ENCODE data around the gene LMBR1.

LMBR1 gene

DNA sequence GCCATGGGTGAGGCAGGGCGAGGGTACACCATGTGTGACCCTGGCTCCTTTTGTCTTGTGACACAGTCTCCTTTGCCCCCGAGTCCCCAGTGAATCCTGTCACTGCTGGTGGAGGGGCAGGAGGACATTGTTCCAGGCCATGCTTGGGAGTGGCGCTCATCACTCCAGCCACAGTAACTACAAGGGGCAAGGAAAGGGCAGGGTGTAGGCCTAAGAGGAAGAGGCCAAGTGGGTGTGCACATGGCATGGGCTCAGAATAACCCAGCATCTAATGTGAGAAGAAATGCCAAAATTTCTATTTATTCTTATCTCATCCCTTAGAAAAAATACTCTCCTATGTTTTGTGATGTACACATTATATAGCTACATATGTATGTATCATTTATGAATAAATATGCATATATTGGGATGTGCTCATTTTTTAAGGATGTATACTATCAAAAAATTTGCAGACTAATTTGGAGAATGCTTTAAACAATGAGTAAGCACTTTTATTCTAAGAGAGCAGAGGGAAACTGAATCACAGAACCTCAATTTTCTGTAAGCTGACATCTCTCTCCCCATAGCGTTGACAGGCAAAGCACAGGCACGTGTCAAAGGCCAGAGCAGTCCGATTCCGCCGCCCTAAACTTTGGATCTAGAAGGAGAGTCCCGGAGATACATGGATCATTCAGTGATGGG is 215.5 kb downstream of the LMBR1 start:
- Histone ChIP-seq H3K36me3 (ENCODE audit: insufficient read depth, low read length) (peaks cover 7% of the 10 kb centered on the region), H3K27me3 (ENCODE audit: control insufficient read depth in 1 of 2, insufficient read depth in 2 of 2, low read length in 2 of 2) (no peaks in the 10 kb centered on the region), H3K27ac (ENCODE audit: low read depth, low read length) (no peak overlapping the region), H3K9ac (ENCODE audit: low read length) (no peak overlapping the region), H3K4me3 (ENCODE audit: low read depth in 1 of 2, low read length in 2 of 2) (no peak overlapping the region), H3K4me1 (ENCODE audit: insufficient read depth, low read length) (no peaks in the 10 kb centered on the region), H3K9me3 (ENCODE audit: low read length) (no peaks in the 10 kb centered on the region)

GRCh38 chr7:156676263-156676662 is 216.7 kb downstream of the LMBR1 start:
- no peak overlapping the region for H3K4me3 ChIP-seq (ENCODE audit: low read depth in 1 of 2, low read length in 2 of 2)
- H3K36me3 ChIP-seq (ENCODE audit: insufficient read depth, low read length), result peaks cover 7% of the 10 kb centered on the region
- H3K4me1 ChIP-seq (ENCODE audit: insufficient read depth, low read length), result no peaks in the 10 kb centered on the region
- no peak overlapping the region for H3K9ac ChIP-seq (ENCODE audit: low read length)
- H3K27me3 ChIP-seq (ENCODE audit: control insufficient read depth in 1 of 2, insufficient read depth in 2 of 2, low read length in 2 of 2), result no peaks in the 10 kb centered on the region
- no peak overlapping the region for H3K27ac ChIP-seq (ENCODE audit: low read depth, low read length)
- H3K9me3 ChIP-seq (ENCODE audit: low read length), result no peaks in the 10 kb centered on the region

DNA sequence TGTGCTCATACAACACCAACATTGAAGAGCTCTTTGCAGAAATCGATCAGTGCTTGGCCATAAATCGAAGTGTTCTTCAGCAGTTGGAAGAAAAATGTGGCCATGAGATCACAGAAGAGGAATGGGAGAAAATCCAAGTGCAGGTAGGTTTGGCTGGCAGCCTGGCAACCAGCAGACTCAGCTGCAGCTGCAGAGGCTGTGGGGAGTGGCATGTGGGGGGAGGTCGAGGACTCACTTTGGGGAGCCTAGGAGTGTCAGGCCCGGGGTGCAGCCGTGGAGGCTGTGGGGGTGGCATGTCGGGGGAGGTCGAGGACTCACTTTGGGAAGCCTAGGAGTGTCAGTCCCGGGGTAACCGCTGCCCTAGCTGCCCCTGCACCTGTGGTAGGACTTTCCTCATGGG is 217.3 kb downstream of the LMBR1 start:
- no peaks in the 10 kb centered on the region for H3K4me1 ChIP-seq (ENCODE audit: insufficient read depth, low read length)
- H3K9me3 ChIP-seq (ENCODE audit: low read length), result no peaks in the 10 kb centered on the region
- no peak overlapping the region for H3K9ac ChIP-seq (ENCODE audit: low read length)
- no peaks in the 10 kb centered on the region for H3K27me3 ChIP-seq (ENCODE audit: control insufficient read depth in 1 of 2, insufficient read depth in 2 of 2, low read length in 2 of 2)
- no peak overlapping the region for H3K4me3 ChIP-seq (ENCODE audit: low read depth in 1 of 2, low read length in 2 of 2)
- H3K36me3 ChIP-seq (ENCODE audit: insufficient read depth, low read length), result peaks cover 7% of the 10 kb centered on the region
- no peak overlapping the region for H3K27ac ChIP-seq (ENCODE audit: low read depth, low read length)

- Histone ChIP-seq H3K27ac (ENCODE audit: low read depth, low read length) (no peak overlapping the region), H3K4me3 (ENCODE audit: low read depth in 1 of 2, low read length in 2 of 2) (no peak overlapping the region), H3K4me1 (ENCODE audit: insufficient read depth, low read length) (no peaks in the 10 kb centered on the region), H3K27me3 (ENCODE audit: control insufficient read depth in 1 of 2, insufficient read depth in 2 of 2, low read length in 2 of 2) (no peaks in the 10 kb centered on the region), H3K9me3 (ENCODE audit: low read length) (no peaks in the 10 kb centered on the region), H3K9ac (ENCODE audit: low read length) (no peak overlapping the region), H3K36me3 (ENCODE audit: insufficient read depth, low read length) (peaks cover 4% of the 10 kb centered on the region)
Measured at GRCh38 chr7:156673902-156674301, 219.1 kb downstream of the LMBR1 start.

- H3K9me3 ChIP-seq (ENCODE audit: low read length), result no peaks in the 10 kb centered on the region
- no peaks in the 10 kb centered on the region for H3K27me3 ChIP-seq (ENCODE audit: control insufficient read depth in 1 of 2, insufficient read depth in 2 of 2, low read length in 2 of 2)
- H3K27ac ChIP-seq (ENCODE audit: low read depth, low read length), result no peak overlapping the region
- H3K36me3 ChIP-seq (ENCODE audit: insufficient read depth, low read length), result no peaks in the 10 kb centered on the region
- no peak overlapping the region for H3K4me3 ChIP-seq (ENCODE audit: low read depth in 1 of 2, low read length in 2 of 2)
- H3K9ac ChIP-seq (ENCODE audit: low read length), result no peak overlapping the region
- H3K4me1 ChIP-seq (ENCODE audit: insufficient read depth, low read length), result no peaks in the 10 kb centered on the region
Measured at GRCh38 chr7:156673454-156673853, 219.5 kb downstream of the LMBR1 start.

DNA sequence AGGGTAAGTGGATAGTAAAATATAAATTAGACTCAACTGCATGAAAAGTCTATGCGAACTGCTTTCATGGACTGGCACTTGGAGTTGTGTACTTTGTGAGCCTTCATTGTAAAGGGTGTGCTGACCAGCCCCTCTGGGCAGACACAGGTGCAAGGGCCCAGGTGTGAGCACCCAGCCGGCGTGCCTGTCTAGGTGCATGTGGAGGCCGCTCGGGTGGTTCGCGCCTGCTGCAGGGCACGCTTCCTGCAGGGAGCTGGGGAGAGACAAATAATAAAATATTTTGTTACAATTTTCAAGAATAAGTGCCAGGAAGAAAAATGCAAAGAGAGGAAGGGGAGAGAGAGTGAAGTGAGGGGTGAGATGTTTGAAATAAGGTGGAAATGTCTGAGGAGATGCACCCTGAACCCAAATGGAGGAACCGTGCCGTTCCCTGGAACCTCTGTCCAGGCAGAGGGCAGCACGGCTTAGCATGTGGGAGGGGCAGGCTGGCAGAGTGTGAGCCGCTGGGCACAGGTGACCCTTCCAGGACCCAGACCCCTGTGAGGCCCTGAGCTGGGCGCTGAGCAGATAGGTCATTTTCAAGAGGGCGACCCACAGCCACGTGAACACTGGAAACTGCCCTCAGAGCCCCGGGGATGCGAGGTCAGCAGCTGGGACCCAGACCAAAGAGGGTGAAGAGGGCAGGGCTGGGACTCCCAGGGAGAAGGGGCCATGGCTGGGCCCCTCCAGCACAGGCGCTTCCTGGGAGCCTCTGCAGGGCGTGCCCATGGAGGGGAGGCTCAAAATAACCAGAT is 223.8 kb downstream of the LMBR1 start:
- H3K27me3 ChIP-seq (ENCODE audit: control insufficient read depth in 1 of 2, insufficient read depth in 2 of 2, low read length in 2 of 2), result no peaks in the 10 kb centered on the region
- H3K36me3 ChIP-seq (ENCODE audit: insufficient read depth, low read length), result no peaks in the 10 kb centered on the region
- no peaks in the 10 kb centered on the region for H3K9me3 ChIP-seq (ENCODE audit: low read length)
- no peak overlapping the region for H3K9ac ChIP-seq (ENCODE audit: low read length)
- H3K27ac ChIP-seq (ENCODE audit: low read depth, low read length), result no peak overlapping the region
- no peaks in the 10 kb centered on the region for H3K4me1 ChIP-seq (ENCODE audit: insufficient read depth, low read length)
- no peak overlapping the region for H3K4me3 ChIP-seq (ENCODE audit: low read depth in 1 of 2, low read length in 2 of 2)

- Histone ChIP-seq H3K36me3 (ENCODE audit: insufficient read depth, low read length) (no peaks in the 10 kb centered on the region), H3K4me1 (ENCODE audit: insufficient read depth, low read length) (no peaks in the 10 kb centered on the region), H3K4me3 (ENCODE audit: low read depth in 1 of 2, low read length in 2 of 2) (no peak overlapping the region), H3K27ac (ENCODE audit: low read depth, low read length) (no peak overlapping the region), H3K27me3 (ENCODE audit: control insufficient read depth in 1 of 2, insufficient read depth in 2 of 2, low read length in 2 of 2) (no peaks in the 10 kb centered on the region), H3K9ac (ENCODE audit: low read length) (no peak overlapping the region), H3K9me3 (ENCODE audit: low read length) (no peaks in the 10 kb centered on the region)
Measured at GRCh38 chr7:156668130-156668741, 224.7 kb downstream of the LMBR1 start.

DNA sequence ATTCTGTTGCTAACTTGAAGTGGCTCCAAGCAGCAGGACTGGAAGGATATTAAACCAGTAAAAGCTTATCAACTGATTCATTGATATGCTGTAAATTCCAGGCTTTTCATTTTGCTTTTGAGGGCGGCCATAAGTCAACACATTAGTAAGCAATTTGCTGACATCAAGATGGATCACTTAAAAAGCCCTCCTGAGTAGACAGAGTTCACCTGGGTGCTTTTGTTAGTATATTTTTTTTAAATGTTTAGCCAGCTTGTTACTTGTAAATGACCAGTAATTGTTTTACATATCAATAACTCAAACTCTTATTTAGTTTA is 225.9 kb downstream of the LMBR1 start:
- Histone ChIP-seq H3K4me3 (ENCODE audit: low read depth in 1 of 2, low read length in 2 of 2) (no peak overlapping the region), H3K36me3 (ENCODE audit: insufficient read depth, low read length) (no peaks in the 10 kb centered on the region), H3K9me3 (ENCODE audit: low read length) (no peaks in the 10 kb centered on the region), H3K27ac (ENCODE audit: low read depth, low read length) (no peak overlapping the region), H3K4me1 (ENCODE audit: insufficient read depth, low read length) (no peaks in the 10 kb centered on the region), H3K9ac (ENCODE audit: low read length) (no peak overlapping the region), H3K27me3 (ENCODE audit: control insufficient read depth in 1 of 2, insufficient read depth in 2 of 2, low read length in 2 of 2) (no peaks in the 10 kb centered on the region)

DNA sequence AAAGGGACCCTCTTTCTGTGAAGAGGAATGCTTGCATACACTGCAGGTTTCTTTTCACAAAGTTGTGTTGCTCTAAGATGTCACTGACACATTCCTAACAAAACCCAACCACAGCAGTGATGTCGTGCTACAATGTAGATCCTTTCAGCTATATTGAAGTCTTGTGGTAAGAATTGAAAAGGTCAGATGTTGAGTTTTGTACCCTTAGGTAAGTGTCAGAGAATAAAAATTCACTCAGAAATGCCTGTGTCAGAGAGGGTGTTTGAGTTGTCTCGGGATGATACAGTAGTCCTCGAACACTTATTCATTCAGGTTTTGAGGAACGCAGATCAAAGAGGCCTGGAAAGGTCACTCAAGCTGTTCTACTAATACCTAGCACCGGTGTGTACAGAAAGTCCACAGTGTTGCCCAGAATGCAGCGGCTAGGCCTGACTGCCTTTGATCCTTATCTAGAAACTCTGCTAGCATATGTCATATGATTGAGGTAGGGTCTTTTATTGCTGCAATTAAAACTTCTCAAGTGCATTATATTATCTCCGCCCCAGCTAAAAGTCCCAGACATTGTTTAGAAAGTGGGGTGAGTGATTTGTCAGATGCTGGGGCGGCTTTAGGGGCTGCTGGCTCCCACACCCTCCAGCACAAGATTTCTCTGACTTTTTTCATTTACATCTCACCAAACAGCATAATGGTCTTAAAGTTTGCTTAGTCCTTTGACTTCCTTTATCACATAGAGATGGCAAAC is 226.4 kb downstream of the LMBR1 start:
- Histone ChIP-seq H3K9me3 (ENCODE audit: low read length) (no peaks in the 10 kb centered on the region), H3K36me3 (ENCODE audit: insufficient read depth, low read length) (no peaks in the 10 kb centered on the region), H3K27me3 (ENCODE audit: control insufficient read depth in 1 of 2, insufficient read depth in 2 of 2, low read length in 2 of 2) (no peaks in the 10 kb centered on the region), H3K27ac (ENCODE audit: low read depth, low read length) (no peak overlapping the region), H3K9ac (ENCODE audit: low read length) (no peak overlapping the region), H3K4me3 (ENCODE audit: low read depth in 1 of 2, low read length in 2 of 2) (no peak overlapping the region), H3K4me1 (ENCODE audit: insufficient read depth, low read length) (no peaks in the 10 kb centered on the region)

GRCh38 chr7:156665101-156665500 is 227.9 kb downstream of the LMBR1 start:
- H3K4me1 ChIP-seq (ENCODE audit: insufficient read depth, low read length), result no peaks in the 10 kb centered on the region
- H3K9me3 ChIP-seq (ENCODE audit: low read length), result no peaks in the 10 kb centered on the region
- H3K27ac ChIP-seq (ENCODE audit: low read depth, low read length), result no peak overlapping the region
- no peaks in the 10 kb centered on the region for H3K36me3 ChIP-seq (ENCODE audit: insufficient read depth, low read length)
- no peak overlapping the region for H3K9ac ChIP-seq (ENCODE audit: low read length)
- no peak overlapping the region for H3K4me3 ChIP-seq (ENCODE audit: low read depth in 1 of 2, low read length in 2 of 2)
- H3K27me3 ChIP-seq (ENCODE audit: control insufficient read depth in 1 of 2, insufficient read depth in 2 of 2, low read length in 2 of 2), result no peaks in the 10 kb centered on the region

DNA sequence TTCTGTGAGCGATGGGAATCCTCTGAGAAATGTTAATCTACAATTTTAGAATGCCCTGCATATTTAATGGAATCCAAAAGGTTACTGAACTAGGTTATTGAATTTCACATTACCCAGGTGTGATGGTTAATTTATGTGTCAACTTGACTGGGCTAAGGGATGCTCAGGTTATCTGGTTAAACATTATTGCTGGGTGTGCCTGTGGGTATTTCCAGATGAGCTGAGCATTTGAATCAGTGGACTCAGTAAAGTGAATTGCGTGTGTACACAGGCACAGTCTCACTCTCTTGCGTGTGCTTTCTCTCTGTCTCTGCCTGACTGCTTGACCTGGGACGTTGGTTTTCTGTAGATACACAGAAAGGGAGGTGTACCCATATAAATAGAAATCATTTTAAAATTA is 230.7 kb downstream of the LMBR1 start:
- no peak overlapping the region for H3K9ac ChIP-seq (ENCODE audit: low read length)
- no peaks in the 10 kb centered on the region for H3K9me3 ChIP-seq (ENCODE audit: low read length)
- no peaks in the 10 kb centered on the region for H3K4me1 ChIP-seq (ENCODE audit: insufficient read depth, low read length)
- no peak overlapping the region for H3K27ac ChIP-seq (ENCODE audit: low read depth, low read length)
- no peaks in the 10 kb centered on the region for H3K27me3 ChIP-seq (ENCODE audit: control insufficient read depth in 1 of 2, insufficient read depth in 2 of 2, low read length in 2 of 2)
- no peaks in the 10 kb centered on the region for H3K36me3 ChIP-seq (ENCODE audit: insufficient read depth, low read length)
- no peak overlapping the region for H3K4me3 ChIP-seq (ENCODE audit: low read depth in 1 of 2, low read length in 2 of 2)

Measured in muscle layer of colon (tissue), 2 donors.